Measurements from ENCODE around the gene CEBPB.

Gene CEBPB

DNA sequence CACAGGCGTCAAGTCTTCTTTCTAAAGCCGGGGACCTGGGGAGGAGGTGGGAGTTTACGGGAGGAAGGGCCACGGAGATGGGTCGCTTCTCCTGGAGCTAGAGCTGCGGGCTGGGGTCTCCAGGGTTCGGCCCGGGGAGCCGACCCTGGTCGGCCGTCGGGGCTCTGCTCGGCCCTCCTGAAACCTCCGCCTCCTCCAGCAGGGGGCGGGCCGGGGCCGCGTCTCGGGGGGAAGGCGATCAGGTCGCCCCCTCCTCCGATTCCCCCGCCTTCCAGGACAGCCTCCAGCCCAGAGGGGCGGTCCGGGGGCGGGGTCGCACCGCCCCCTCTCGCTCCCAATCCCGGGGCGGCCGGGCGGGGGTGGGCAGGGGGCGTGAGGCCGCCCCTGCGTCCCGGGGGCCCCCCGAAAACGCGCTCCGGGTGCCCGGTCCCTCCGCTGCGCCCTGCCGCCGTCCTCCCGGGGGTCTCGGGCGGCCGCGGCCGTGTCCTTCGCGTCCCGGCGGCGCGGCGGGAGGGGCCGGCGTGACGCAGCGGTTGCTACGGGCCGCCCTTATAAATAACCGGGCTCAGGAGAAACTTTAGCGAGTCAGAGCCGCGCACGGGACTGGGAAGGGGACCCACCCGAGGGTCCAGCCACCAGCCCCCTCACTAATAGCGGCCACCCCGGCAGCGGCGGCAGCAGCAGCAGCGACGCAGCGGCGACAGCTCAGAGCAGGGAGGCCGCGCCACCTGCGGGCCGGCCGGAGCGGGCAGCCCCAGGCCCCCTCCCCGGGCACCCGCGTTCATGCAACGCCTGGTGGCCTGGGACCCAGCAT, at the start of gene CEBPB:
CEBPB (plus strand) TSS at position 580 of the 814 bp plus-strand sequence; CDS start at position 784, 204 bp downstream.
- TF ChIP-seq, protein P1, sequence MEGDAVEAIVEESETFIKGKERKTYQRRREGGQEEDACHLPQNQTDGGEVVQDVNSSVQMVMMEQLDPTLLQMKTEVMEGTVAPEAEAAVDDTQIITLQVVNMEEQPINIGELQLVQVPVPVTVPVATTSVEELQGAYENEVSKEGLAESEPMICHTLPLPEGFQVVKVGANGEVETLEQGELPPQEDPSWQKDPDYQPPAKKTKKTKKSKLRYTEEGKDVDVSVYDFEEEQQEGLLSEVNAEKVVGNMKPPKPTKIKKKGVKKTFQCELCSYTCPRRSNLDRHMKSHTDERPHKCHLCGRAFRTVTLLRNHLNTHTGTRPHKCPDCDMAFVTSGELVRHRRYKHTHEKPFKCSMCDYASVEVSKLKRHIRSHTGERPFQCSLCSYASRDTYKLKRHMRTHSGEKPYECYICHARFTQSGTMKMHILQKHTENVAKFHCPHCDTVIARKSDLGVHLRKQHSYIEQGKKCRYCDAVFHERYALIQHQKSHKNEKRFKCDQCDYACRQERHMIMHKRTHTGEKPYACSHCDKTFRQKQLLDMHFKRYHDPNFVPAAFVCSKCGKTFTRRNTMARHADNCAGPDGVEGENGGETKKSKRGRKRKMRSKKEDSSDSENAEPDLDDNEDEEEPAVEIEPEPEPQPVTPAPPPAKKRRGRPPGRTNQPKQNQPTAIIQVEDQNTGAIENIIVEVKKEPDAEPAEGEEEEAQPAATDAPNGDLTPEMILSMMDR (IDR thresholded peaks at IDR 0.05; ENCODE audit: low read depth, low read length) = peak; percentile 61
- H3K4me3 ChIP-seq (ENCODE audit: low read depth, low read length) = peak within 1 kb of the TSS; percentile 96

DNA sequence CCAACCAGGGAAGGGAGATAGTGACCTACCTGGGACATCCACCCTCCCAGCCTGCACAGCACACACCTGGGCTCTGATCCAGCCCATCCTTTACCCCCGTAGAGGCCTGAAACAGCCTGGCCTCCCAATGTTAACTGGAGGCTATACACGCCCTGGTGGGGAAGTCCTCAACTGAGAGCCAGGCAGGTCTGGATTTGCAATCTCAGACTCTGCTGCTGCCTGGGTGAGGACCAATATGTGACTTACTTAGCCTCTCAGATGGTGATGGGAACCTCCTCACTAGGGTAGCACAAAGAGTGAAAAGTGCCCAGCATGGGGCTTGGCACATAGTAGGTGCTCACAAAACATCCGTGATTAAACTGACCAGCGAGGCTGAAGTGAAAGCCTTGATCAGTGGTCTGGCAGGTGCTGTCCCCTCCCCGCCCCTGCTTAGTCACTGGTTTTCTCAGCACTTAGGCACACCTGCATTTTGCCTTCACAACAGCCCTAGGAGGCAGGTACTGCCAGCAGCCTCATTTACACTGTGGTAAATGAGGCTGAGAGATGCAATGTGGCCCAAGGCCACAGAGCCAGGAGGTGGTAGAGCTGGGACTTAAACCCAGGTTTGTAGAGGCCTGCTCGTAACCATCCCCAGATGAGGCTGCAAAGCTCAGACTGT, 49.5 kb upstream of the CEBPB start:
- TF ChIP-seq, protein P1 (IDR thresholded peaks at IDR 0.05; ENCODE audit: low read depth, low read length) = no peak
- H3K4me3 ChIP-seq (ENCODE audit: low read depth, low read length) = no peak overlapping the region

DNA sequence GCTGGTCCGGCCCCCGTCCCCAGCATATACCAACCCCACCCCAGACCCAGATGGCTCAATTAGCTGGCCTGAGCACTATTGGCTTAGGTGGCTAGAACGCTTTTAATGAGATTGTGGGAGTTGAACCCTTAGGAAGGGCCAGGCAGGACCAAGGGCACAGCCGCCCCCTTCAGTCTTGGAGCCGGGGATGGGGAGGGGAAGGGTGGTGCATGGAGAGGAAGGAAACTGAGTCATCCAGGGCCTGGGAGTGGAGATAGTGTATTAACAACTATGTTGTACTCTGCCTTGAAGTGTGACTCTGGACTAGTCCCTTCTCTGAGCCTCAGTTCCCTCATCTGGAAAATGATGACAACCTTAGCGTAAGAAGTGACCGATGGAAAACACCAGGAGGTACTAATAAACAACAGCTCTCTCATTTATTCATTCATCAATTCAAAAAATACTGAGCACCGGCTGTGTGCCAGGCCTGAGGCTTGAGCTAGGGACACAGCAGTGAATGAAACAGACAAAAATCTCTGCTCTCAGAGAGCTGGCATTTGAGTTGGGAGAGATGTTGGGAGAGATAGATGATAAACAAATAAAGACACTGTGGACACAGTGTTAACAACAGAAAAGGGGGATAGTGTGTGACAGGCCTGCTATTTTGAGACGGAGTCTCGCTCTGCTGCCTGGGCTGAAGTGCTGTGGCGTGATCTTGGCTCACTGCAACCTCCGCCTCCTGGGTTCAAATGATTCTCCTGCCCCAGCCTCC, 48.6 kb upstream of the CEBPB start:
- TF ChIP-seq, protein P1 (IDR thresholded peaks at IDR 0.05; ENCODE audit: low read depth, low read length) = no peak
- H3K4me3 ChIP-seq (ENCODE audit: low read depth, low read length) = no peak overlapping the region

DNA sequence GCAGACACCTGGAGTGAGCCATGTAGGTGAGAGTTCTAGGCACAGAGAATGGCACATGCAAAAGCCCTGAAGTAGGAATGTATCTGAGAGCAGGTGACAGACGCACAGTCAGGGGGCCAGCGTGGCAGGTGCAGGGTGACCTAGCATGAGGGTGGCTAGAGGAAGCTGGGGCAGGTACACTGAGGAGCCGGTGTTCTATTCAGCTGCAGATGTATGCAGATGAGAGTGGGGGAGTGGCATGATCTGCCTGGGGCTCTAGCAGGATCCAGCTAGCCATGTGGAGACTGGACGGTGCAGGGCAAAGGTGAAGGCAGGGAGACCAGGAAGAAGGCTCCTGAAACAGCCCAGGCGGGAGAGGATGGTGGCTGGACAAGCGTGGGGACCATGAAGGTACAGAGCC, 47.8 kb upstream of the CEBPB start:
- TF ChIP-seq, protein P1 (IDR thresholded peaks at IDR 0.05; ENCODE audit: low read depth, low read length) = no peak
- H3K4me3 ChIP-seq (ENCODE audit: low read depth, low read length) = no peak overlapping the region

DNA sequence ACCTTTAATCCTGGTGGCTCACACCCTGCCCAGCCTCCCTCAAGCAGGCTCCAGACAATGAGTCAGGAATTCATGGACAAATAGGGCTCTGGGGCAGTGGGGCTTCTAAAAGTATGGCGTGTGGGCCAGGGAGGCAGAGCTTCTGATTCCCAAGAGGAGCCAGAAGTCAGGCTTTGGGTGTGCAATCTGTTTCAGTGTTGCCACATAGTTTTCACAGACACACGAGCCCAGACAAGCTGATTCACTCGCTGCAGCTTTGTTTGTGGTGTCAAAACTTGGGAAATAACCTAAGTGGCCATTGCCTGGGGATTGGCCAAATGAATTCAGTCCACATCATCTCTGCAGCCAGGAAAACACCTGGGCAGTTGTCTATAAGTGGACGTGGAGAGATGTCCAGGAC, 46.3 kb upstream of the CEBPB start:
- TF ChIP-seq, protein P1 (IDR thresholded peaks at IDR 0.05; ENCODE audit: low read depth, low read length) = no peak
- H3K4me3 ChIP-seq (ENCODE audit: low read depth, low read length) = no peak overlapping the region

DNA sequence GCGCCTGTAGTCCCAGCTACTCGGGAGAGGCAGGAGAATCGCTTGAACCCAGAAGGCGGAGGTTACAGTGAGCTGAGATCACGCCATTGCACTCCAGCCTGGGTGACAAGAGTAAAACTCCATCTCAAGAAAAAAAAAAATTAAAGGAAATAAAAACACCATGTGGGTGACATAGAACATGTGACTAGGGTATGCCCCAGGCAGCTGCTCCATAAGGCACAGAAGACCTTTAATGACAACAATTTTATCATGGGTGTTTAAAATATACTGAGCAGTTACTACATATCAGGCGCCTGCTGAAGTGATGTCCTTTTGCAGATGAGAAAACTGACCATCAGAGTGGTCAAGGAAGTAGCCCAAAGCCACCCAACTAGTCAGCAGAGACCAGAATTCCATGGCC, 45.1 kb upstream of the CEBPB start:
- TF ChIP-seq, protein P1 (IDR thresholded peaks at IDR 0.05; ENCODE audit: low read depth, low read length) = no peak
- no peak overlapping the region for H3K4me3 ChIP-seq (ENCODE audit: low read depth, low read length)
